ENCODE data around the gene SLC25A22. TPM values are rescaled to one million over a fixed set of nuclear protein-coding genes. Genes with fewer than 3 reads are reported as not detected.

The SLC25A22 gene
- total and polyA plus RNA-seq, 2 donors (not counting 1 experiment from before 2014, with no cell fraction given): 9.9 to 10.4 TPM

GRCh38 chr11:742571-743201, 55.4 kb downstream of the SLC25A22 start:
- Histone ChIP-seq H3K9me3 (ENCODE audit: control insufficient read depth, insufficient read depth, low read depth, low read length) (no peaks in the 10 kb centered on the region), H3K4me2 (ENCODE audit: extremely low read depth, insufficient read depth, low read length) (no peak overlapping the region), H3K79me2 (ENCODE audit: control insufficient read depth, insufficient read depth, low read length) (peaks cover 3% of the 10 kb centered on the region), H3K9ac (ENCODE audit: insufficient read depth, low read length) (no peak overlapping the region), H3K27ac (ENCODE audit: insufficient read depth, low read length) (no peak overlapping the region), H2AFZ (ENCODE audit: low read length) (no peak overlapping the region), H3K27me3 (ENCODE audit: control insufficient read depth, insufficient read depth, low read length) (no peaks in the 10 kb centered on the region), H3K36me3 (ENCODE audit: control insufficient read depth, insufficient read depth, low read length) (no peaks in the 10 kb centered on the region), H3K4me1 (ENCODE audit: control insufficient read depth, extremely low read depth, insufficient read depth, low read length) (no peaks in the 10 kb centered on the region), H4K20me1 (ENCODE audit: control insufficient read depth, extremely low read depth, insufficient read depth, low read length) (no peaks in the 10 kb centered on the region), H3K4me3 (replicated peaks in 1 of 4; ENCODE audit: control extremely low read depth in 1 of 4, insufficient read depth in 1 of 4, low read depth in 3 of 4, low read length in 4 of 4) (no peak overlapping the region)
- TF ChIP-seq EZH2 (IDR thresholded peaks at IDR 0.05; ENCODE audit: low read length, missing control alignments): no peak
- TF ChIP-seq CTCF (conservative IDR thresholded peaks at IDR 0.05 in 1 of 2, IDR thresholded peaks at IDR 0.05 in 1 of 2; ENCODE audit: low read depth in 1 of 2, low read length in 2 of 2): no peak
- DNase-seq (ENCODE audit: low read depth in 2 of 2): no peak

- DNase-seq (ENCODE audit: low read depth in 2 of 2): no peak
- H3K4me1 ChIP-seq (ENCODE audit: control insufficient read depth, extremely low read depth, insufficient read depth, low read length): no peaks in the 10 kb centered on the region
- no peak overlapping the region for H3K4me3 ChIP-seq (replicated peaks in 1 of 4; ENCODE audit: control extremely low read depth in 1 of 4, insufficient read depth in 1 of 4, low read depth in 3 of 4, low read length in 4 of 4)
- TF ChIP-seq EZH2 (IDR thresholded peaks at IDR 0.05; ENCODE audit: low read length, missing control alignments) (no peak), CTCF (conservative IDR thresholded peaks at IDR 0.05 in 1 of 2, IDR thresholded peaks at IDR 0.05 in 1 of 2; ENCODE audit: low read depth in 1 of 2, low read length in 2 of 2) (no peak)
- H3K36me3 ChIP-seq (ENCODE audit: control insufficient read depth, insufficient read depth, low read length): no peaks in the 10 kb centered on the region
- H2AFZ ChIP-seq (ENCODE audit: low read length): no peak overlapping the region
- no peak overlapping the region for H3K27ac ChIP-seq (ENCODE audit: insufficient read depth, low read length)
- no peaks in the 10 kb centered on the region for H4K20me1 ChIP-seq (ENCODE audit: control insufficient read depth, extremely low read depth, insufficient read depth, low read length)
- no peaks in the 10 kb centered on the region for H3K27me3 ChIP-seq (ENCODE audit: control insufficient read depth, insufficient read depth, low read length)
- no peaks in the 10 kb centered on the region for H3K79me2 ChIP-seq (ENCODE audit: control insufficient read depth, insufficient read depth, low read length)
- no peak overlapping the region for H3K9ac ChIP-seq (ENCODE audit: insufficient read depth, low read length)
- no peaks in the 10 kb centered on the region for H3K9me3 ChIP-seq (ENCODE audit: control insufficient read depth, insufficient read depth, low read depth, low read length)
- H3K4me2 ChIP-seq (ENCODE audit: extremely low read depth, insufficient read depth, low read length): no peak overlapping the region
Observed at GRCh38 chr11:742156-742546, 55.9 kb downstream of the SLC25A22 start.

Other genes with a start within 250 kb of the SLC25A22 start
- gene LMNTD2, start 237.5 kb downstream of the SLC25A22 start, total RNA-seq: 0.17 and 0.26 TPM in 2 replicates
- gene LMNTD2, start 237.5 kb downstream of the SLC25A22 start, polyA plus RNA-seq: 0.05 and 0.08 TPM in 2 replicates
- gene RASSF7, start 237.3 kb downstream of the SLC25A22 start, total RNA-seq: 1.5 and 2.8 TPM in 2 replicates
- 1.4 and 1.6 TPM in 2 replicates for gene RASSF7, start 237.3 kb downstream of the SLC25A22 start, polyA plus RNA-seq
- 16.8 and 18.7 TPM in 2 replicates for gene PHRF1, start 221.8 kb downstream of the SLC25A22 start, total RNA-seq
- gene PHRF1, start 221.8 kb downstream of the SLC25A22 start, polyA plus RNA-seq: 5.9 and 9.7 TPM in 2 replicates
- 9.1 and 11.3 TPM in 2 replicates for gene IRF7, start 182.3 kb downstream of the SLC25A22 start, total RNA-seq
- 1.3 and 1.6 TPM in 2 replicates for gene IRF7, start 182.3 kb downstream of the SLC25A22 start, polyA plus RNA-seq
- not detected in 2 replicates for gene CDHR5, start 173.3 kb downstream of the SLC25A22 start, total RNA-seq
- not detected in 2 replicates for gene CDHR5, start 173.3 kb downstream of the SLC25A22 start, polyA plus RNA-seq
- not detected in 2 replicates for gene SCT, start 171.1 kb downstream of the SLC25A22 start, total RNA-seq
- gene SCT, start 171.1 kb downstream of the SLC25A22 start, polyA plus RNA-seq: not detected in 2 replicates
- 0.17 TPM in 1 of 2 replicates, not detected in the other for gene DRD4, start 161.0 kb downstream of the SLC25A22 start, total RNA-seq
- not detected in 2 replicates for gene DRD4, start 161.0 kb downstream of the SLC25A22 start, polyA plus RNA-seq
- gene DEAF1, start 103.1 kb downstream of the SLC25A22 start, total RNA-seq: 28.2 and 38.3 TPM in 2 replicates
- 9.7 and 14.4 TPM in 2 replicates for gene DEAF1, start 103.1 kb downstream of the SLC25A22 start, polyA plus RNA-seq
- 7.4 and 10.6 TPM in 2 replicates for gene TMEM80, start 102.5 kb downstream of the SLC25A22 start, total RNA-seq
- gene TMEM80, start 102.5 kb downstream of the SLC25A22 start, polyA plus RNA-seq: 8.0 and 15.3 TPM in 2 replicates
- 24.1 and 54.2 TPM in 2 replicates for gene EPS8L2, start 92.0 kb downstream of the SLC25A22 start, total RNA-seq
- 17.0 and 18.4 TPM in 2 replicates for gene EPS8L2, start 92.0 kb downstream of the SLC25A22 start, polyA plus RNA-seq
- 99.4 and 150 TPM in 2 replicates for gene TALDO1, start 50.8 kb downstream of the SLC25A22 start, total RNA-seq
- gene TALDO1, start 50.8 kb downstream of the SLC25A22 start, polyA plus RNA-seq: 136 and 189 TPM in 2 replicates
- gene GATD1, start 20.8 kb downstream of the SLC25A22 start, total RNA-seq: 19.0 and 20.3 TPM in 2 replicates
- gene GATD1, start 20.8 kb downstream of the SLC25A22 start, polyA plus RNA-seq: 13.9 and 14.7 TPM in 2 replicates
- 0.26 and 1.3 TPM in 2 replicates for gene CEND1, start 8.2 kb downstream of the SLC25A22 start, total RNA-seq
- 0.25 and 0.71 TPM in 2 replicates for gene CEND1, start 8.2 kb downstream of the SLC25A22 start, polyA plus RNA-seq
- gene PIDD1, start 7.0 kb upstream of the SLC25A22 start, total RNA-seq: 7.4 and 14.2 TPM in 2 replicates
- 2.2 and 3.8 TPM in 2 replicates for gene PIDD1, start 7.0 kb upstream of the SLC25A22 start, polyA plus RNA-seq
- 282 and 294 TPM in 2 replicates for gene RPLP2, start 11.7 kb upstream of the SLC25A22 start, total RNA-seq
- 741 and 904 TPM in 2 replicates for gene RPLP2, start 11.7 kb upstream of the SLC25A22 start, polyA plus RNA-seq
- gene PNPLA2, start 20.6 kb upstream of the SLC25A22 start, total RNA-seq: 16.2 and 33.9 TPM in 2 replicates
- gene PNPLA2, start 20.6 kb upstream of the SLC25A22 start, polyA plus RNA-seq: 16.2 and 17.0 TPM in 2 replicates
- 0.66 and 1.0 TPM in 2 replicates for gene CRACR2B, start 29.6 kb upstream of the SLC25A22 start, total RNA-seq
- gene CRACR2B, start 29.6 kb upstream of the SLC25A22 start, polyA plus RNA-seq: 0.11 and 0.82 TPM in 2 replicates
- gene CD151, start 34.7 kb upstream of the SLC25A22 start, total RNA-seq: 408 and 547 TPM in 2 replicates
- gene CD151, start 34.7 kb upstream of the SLC25A22 start, polyA plus RNA-seq: 711 and 748 TPM in 2 replicates
- 106 and 196 TPM in 2 replicates for gene POLR2L, start 44.2 kb upstream of the SLC25A22 start, total RNA-seq
- gene POLR2L, start 44.2 kb upstream of the SLC25A22 start, polyA plus RNA-seq: 181 and 317 TPM in 2 replicates
- 133 and 191 TPM in 2 replicates for gene TSPAN4, start 44.6 kb upstream of the SLC25A22 start, total RNA-seq
- 102 and 133 TPM in 2 replicates for gene TSPAN4, start 44.6 kb upstream of the SLC25A22 start, polyA plus RNA-seq
- gene CHID1, start 112.5 kb upstream of the SLC25A22 start, total RNA-seq: 49.6 and 54.3 TPM in 2 replicates
- 59.9 and 68.4 TPM in 2 replicates for gene CHID1, start 112.5 kb upstream of the SLC25A22 start, polyA plus RNA-seq
- gene AP2A2, start 127.6 kb upstream of the SLC25A22 start, total RNA-seq: 19.8 and 21.6 TPM in 2 replicates
- gene AP2A2, start 127.6 kb upstream of the SLC25A22 start, polyA plus RNA-seq: 46.1 and 65.6 TPM in 2 replicates
- gene MUC6, start 238.4 kb upstream of the SLC25A22 start, total RNA-seq: not detected in 2 replicates
- not detected in 2 replicates for gene MUC6, start 238.4 kb upstream of the SLC25A22 start, polyA plus RNA-seq